HK-2 (cell line): Measurements from ENCODE around the gene WFIKKN2.
"Not testable (repeated sequence)": the region's sequence is repeated elsewhere in the genome, so short reads cannot be mapped to it uniquely, and the experiment has no call there.

Experiments used
- DNase-seq: peaks from one replicate; pipeline ENCODE4 v3.0.0-alpha.2; 2018; ENCODE audit not compliant: unreplicated experiment

The WFIKKN2 gene, protein sequence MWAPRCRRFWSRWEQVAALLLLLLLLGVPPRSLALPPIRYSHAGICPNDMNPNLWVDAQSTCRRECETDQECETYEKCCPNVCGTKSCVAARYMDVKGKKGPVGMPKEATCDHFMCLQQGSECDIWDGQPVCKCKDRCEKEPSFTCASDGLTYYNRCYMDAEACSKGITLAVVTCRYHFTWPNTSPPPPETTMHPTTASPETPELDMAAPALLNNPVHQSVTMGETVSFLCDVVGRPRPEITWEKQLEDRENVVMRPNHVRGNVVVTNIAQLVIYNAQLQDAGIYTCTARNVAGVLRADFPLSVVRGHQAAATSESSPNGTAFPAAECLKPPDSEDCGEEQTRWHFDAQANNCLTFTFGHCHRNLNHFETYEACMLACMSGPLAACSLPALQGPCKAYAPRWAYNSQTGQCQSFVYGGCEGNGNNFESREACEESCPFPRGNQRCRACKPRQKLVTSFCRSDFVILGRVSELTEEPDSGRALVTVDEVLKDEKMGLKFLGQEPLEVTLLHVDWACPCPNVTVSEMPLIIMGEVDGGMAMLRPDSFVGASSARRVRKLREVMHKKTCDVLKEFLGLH

DNA sequence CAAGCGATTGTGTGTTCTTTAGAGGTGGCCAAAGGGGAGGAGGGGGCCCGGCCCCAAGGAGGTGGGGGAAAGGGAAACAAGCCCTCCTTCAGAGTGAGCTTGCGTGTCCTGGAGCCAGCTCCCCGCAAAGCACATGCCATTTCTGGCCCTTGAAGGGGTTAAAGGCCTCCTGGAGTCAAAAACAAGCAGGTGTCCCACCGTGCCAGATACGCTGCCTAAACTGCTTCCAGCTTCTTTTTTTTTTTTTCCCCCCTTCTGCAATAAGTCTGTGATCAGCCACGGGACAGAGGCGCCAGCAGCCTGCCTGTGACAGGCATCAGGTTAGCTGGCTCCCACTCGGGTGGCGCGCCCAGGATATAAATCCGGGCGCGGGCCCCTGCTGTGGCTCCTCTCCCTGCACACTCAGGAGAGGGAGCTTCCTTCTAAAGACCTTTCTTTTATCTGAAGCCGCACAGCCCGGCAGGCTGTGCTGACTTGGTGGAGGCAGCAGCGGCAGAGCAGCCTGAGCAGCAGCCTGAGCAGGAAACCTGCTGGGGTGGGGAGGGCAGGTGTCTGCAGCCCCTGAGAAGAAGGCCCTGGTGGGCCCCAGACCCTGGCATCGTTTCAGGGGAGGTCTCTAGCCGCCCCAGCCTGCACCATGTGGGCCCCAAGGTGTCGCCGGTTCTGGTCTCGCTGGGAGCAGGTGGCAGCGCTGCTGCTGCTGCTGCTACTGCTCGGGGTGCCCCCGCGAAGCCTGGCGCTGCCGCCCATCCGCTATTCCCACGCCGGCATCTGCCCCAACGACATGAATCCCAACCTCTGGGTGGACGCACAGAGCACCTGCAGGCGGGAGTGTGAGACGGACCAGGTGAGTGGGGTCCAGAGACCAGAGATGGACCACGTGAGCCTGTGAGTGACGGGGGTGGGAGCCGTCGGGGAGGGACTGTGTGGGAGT, at the start of gene WFIKKN2:
Gene WFIKKN2, plus strand, starts transcription at position 286 of the 934 bp plus-strand sequence. Its CDS starts 352 bp downstream, at position 638.
- DNase-seq, result no peak

DNA sequence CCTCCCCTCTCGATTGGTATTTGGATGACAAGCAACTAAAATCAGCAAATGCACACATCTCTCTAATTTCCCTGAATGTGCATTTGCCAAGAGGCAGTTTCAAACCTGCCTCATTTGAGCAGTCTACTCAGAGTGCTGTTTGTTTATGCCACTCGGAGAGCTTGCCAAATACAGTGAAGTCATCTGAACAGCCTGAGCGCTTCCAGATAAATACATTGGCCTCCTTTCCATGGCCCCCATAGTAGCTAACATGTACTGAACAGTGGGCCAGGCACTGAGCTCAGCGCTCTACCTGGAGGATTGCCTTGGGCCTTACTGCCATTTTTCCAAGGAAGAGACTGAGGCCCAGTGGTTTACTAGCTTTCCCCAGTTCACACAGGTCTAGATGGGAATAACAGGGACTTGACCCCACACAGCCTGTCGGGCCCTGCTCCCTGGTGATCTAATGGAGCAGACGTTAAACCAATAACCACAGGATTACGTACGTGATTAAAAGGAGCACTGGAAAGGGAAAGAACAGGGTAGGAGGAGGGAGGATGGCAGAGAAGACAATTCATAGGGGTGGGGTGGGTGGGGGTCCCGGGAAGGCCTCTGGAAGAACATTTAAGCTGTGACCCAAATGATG, 49.3 kb upstream of the WFIKKN2 start:
- no peak for DNase-seq

- DNase-seq, result no peak
Observed at GRCh38 chr17:50787106-50787505, 48.3 kb upstream of the WFIKKN2 start.

- DNase-seq, result no peak
Observed at GRCh38 chr17:50790618-50791017, 44.8 kb upstream of the WFIKKN2 start.

DNA sequence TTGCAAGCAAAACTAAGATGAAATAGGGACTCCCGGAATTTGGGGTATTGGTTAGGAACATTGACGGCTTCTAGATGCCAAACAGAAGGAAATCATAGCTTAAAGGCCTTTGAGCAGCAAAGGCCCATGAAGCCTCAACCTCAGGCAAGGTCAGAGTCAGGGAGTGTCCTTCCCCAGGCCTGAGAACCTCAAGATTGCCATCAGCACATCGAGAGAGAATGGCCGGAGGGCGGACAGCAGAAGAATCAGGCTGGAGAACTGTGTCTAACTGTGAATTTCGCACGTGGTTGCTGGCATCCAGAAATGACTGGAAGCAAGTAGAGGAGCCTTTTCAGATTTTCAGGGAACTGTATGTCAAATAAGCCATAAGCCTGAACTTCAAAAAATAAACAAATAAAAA, 43.3 kb upstream of the WFIKKN2 start:
- DNase-seq, result no peak

GRCh38 chr17:50793007-50793406, 42.4 kb upstream of the WFIKKN2 start:
- no peak for DNase-seq

DNA sequence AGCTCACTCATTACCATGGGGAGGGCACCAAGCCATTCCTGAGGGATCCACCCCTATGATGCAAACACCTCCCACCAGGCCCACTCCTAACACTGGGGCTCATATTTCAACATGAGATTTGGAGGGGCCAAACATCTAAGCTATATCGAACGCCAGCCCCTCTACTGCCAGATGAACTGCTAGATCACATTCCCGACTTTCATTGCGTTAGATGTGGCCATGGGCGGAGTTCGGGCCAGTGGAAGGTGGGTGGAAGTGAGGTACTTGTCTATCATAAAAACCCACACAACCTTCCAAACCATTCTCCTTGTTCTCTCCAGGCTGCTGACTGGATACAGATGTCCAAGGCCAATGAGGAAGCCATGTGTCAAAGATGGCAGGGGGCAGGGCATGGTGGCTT, 41.0 kb upstream of the WFIKKN2 start:
- DNase-seq, result no peak

- DNase-seq, result no peak
Observed at GRCh38 chr17:50797135-50797810, 38.1 kb upstream of the WFIKKN2 start.

DNA sequence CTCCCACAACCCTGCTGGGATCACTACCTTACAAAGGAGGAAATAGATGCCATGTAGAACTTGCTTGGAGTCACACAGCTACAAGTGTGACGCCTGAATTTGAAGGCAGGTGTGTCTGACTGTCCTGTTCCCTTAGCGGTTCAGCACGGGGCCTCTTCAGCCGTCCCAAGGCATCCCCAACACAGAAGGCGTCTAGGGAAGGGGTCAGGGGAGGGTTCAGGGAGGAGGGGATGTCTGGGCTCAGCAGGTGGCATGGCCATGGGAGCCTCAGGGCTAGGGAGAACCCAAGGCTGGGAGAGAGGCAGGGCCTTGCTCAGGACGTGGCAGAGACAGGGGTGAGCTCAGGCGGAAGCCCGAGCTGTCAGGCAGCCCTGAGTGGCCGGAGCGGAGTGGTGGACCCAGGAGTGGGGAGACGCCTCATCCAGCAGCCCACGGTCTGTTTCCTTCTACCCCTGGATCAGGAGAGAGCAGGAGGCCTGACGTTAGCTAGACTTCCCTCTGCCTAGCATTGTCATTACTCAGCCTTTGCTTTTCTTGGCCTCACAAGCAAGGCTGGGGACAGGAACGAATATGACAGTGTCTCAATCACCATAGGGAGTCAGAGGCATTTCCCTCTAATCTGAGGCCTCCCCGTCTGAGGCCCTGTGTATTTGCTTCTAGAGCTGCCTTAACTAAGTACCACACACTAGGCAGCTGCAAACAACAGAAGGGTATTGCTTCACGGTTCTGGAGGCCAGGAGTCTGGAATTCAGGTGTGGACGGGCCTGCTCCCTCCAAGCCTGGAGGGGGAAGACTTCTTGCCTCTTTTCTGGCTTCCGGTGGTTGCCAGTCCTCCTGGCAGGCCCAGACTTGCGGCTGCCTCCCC, 36.7 kb upstream of the WFIKKN2 start:
- DNase-seq, result no peak

GRCh38 chr17:50799582-50799981, 35.8 kb upstream of the WFIKKN2 start:
- no peak for DNase-seq

- no peak for DNase-seq
Observed at GRCh38 chr17:50800196-50800700, 35.1 kb upstream of the WFIKKN2 start.

DNA sequence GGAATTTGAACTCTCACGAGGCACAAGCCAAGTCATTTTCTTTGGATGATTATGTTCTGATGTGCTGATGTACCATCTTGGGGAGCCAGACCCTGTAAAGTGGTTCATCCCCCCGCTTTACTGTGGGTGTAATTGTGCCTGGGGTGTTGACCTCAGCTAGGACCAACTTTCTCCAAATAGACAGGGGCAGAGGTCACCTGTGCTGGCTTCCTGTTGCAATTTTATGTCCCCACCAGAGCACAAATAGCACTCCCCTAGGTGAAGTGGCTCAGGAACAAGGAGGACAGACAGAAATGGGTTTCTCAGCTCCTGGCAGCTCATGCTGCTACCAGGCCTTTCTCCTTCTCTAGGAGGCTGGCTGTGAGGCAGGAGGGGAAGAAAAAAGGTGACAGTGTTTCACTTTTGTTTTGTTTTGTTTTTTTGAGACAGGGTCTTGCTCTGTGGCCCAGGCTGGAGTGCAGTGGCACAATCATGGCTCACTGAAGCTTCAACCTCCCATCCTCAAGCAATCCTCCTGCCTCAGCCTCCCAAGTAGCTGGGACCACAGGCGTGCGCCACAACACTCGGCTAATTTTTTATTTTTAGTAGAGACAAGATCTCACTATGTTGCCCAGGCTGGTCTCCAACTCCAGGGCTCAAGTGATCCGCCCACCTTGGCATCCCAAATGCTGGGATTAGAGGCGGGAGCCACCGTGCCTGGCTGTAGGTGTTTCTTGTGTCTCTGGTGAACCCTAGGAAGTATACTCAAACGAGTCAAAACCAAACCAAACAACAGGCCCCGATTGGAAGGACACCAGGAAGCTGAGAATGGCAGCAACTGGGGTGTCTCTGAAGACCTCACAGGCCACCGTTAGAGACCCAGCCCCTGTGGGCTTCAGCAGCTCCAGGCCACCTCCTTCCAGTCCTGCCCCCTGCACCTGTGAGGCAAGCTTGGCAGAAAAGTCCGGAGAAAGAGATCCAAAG, 32.5 kb upstream of the WFIKKN2 start:
- no peak for DNase-seq

- no peak for DNase-seq
Observed at GRCh38 chr17:50803676-50804075, 31.7 kb upstream of the WFIKKN2 start.

GRCh38 chr17:50804749-50805475, 30.5 kb upstream of the WFIKKN2 start:
- not testable (repeated sequence) for DNase-seq

GRCh38 chr17:50805486-50805885, 29.9 kb upstream of the WFIKKN2 start:
- DNase-seq, result no peak

- no peak for DNase-seq
Observed at GRCh38 chr17:50806141-50806643, 29.2 kb upstream of the WFIKKN2 start.

GRCh38 chr17:50807009-50807408, 28.4 kb upstream of the WFIKKN2 start:
- DNase-seq, result no peak

DNA sequence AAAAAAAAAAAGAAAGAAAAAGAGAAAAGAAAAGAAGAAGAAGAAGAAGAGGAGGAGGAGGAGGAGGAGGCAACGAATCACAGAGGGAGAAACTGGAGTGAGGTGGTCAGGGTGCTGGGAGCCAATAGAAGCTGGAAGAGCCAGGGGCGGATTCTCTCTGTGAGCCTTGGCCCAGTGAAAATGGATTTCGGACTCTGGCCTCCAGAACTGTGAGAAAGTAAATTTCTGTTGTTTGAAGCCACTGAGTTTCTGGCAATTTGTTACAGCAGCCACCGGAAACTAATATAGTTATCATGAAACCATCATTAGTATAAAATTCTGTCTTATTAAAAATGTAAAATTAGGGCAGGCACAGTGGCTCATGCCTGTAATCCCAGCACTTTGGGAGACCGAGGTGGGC, 27.7 kb upstream of the WFIKKN2 start:
- no peak for DNase-seq
